Tibial nerve (tissue), 4 donors: ENCODE measurements around the gene ARHGAP26. TPM values are rescaled to one million over a fixed set of nuclear protein-coding genes. Genes with fewer than 3 reads are reported as not detected.
A peak's percentile ranks its signal among the peaks of the same experiment; 100 is the strongest.

Experiments used
- DNase-seq, 2 donors: peaks; one replicate each; pipeline ENCODE4 v3.0.0-alpha.2; 2019; ENCODE audit warnings: low spot score in 2 of 2
- H3K27ac ChIP-seq, 4 donors: fragments of 200-600 bp; sonication (generic) in 3 of 4; one replicate each; pipeline ENCODE4 v1.5.1; 2017 to 2019; ENCODE audit warnings: mild to moderate bottlenecking in 1 of 4
- H3K27me3 ChIP-seq, 2 donors: fragments of 200-600 bp; sonication (generic) in 1 of 2; one replicate each; pipeline versions ENCODE4 v1.5.1 to v1.6.0; 2017 to 2019
- H3K36me3 ChIP-seq, 3 donors: fragments of 200-600 bp; sonication (generic); one replicate each; pipeline ENCODE4 v1.5.1; 2018 to 2019
- H3K4me1 ChIP-seq, 4 donors: fragments of 200-600 bp; sonication (generic) in 3 of 4; one replicate each; pipeline ENCODE4 v1.5.1; 2017 to 2019
- H3K4me3 ChIP-seq, 4 donors: fragments of 200-600 bp; sonication (generic) in 3 of 4; one replicate each; pipeline ENCODE4 v1.5.1; 2017 to 2019; ENCODE audit warnings: mild to moderate bottlenecking in 1 of 4, moderate library complexity in 1 of 4
- H3K9me3 ChIP-seq, 4 donors: fragments of 200-600 bp; sonication (generic) in 3 of 4; one replicate each; pipeline ENCODE4 v1.5.1; 2017 to 2019
- EP300 ChIP-seq, 2 donors: sonication (generic); formaldehyde crosslinking; IDR thresholded peaks; one replicate each; pipeline ENCODE4 v1.6.1; 2017; ENCODE audit warnings: antibody characterized with exemption in 2 of 2, mild to moderate bottlenecking in 1 of 2
- POLR2A ChIP-seq, 2 donors: fragments of 450-650 bp; IDR thresholded peaks; one replicate each; pipeline ENCODE4 v1.6.1; 2017; ENCODE audit warnings: antibody characterized with exemption in 2 of 2, mild to moderate bottlenecking in 2 of 2, moderate library complexity in 2 of 2
- WGBS, 2 donors: methylation state at CpG; one replicate each; pipeline ENCODE4 v1.1.5; 2018; 5-methylcytosine and 5-hydroxymethylcytosine counted together
- total RNA-seq, 4 donors: library from RNA; depleted of rRNA; stranded (reverse); fragments of >200 nt; gene quantifications; one replicate each; pipeline ENCODE4 v1.1.0, GENCODE V29; 2016
- TF ChIP-seq, protein P1 (sequence below), 5 experiments: fragments of 200-600 bp in 3 of 5; fragments of 450-650 bp in 2 of 5; sonication (generic) in 3 of 5; IDR thresholded peaks; one replicate each; pipeline ENCODE4 v1.5.1; 2016 to 2019; ENCODE audit warnings: antibody characterized with exemption in 5 of 5, mild to moderate bottlenecking in 3 of 5, moderate library complexity in 2 of 5

ARHGAP26 gene
- total RNA-seq, 4 donors from 2014 or later: 33.7 to 77.8 (median 57.8) TPM

DNA sequence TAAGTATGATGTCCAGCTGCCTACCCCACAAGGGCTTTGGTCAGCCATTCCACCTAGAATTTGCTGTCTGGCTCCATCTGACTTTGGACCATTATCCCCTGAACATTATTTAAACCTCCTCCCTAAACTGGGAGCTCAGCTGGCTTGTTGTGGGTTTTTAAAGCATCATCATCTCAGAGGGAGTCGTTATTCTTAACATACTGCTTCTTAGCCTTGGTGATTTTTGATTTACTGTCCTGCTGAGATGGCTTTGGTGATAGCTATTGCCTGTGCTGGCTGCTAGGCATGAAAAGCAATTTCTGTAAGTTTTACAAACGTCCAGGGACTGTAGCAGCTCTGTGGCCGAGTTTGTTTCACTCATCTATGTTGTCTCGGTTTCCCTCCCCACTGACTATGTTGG, 377.2 kb downstream of the ARHGAP26 start:
- Histone ChIP-seq H3K27me3 (no peaks in the 10 kb centered on the region), H3K27ac (peak overlapping the region in 3 of 4 donors; percentile 1 to 80 (median 70)), H3K36me3 (peaks cover 0 to 33% (median 0%) of the 10 kb centered on the region in 3 donors), H3K4me3 (no peak overlapping the region), H3K4me1 (peaks cover 0 to 69% (median 15%) of the 10 kb centered on the region in 4 donors), H3K9me3 (no peaks in the 10 kb centered on the region)
- DNase-seq: no peak
- TF ChIP-seq POLR2A (IDR thresholded peaks at IDR 0.05): no peak
- TF ChIP-seq EP300 (IDR thresholded peaks at IDR 0.05): no peak
- TF ChIP-seq, protein P1, sequence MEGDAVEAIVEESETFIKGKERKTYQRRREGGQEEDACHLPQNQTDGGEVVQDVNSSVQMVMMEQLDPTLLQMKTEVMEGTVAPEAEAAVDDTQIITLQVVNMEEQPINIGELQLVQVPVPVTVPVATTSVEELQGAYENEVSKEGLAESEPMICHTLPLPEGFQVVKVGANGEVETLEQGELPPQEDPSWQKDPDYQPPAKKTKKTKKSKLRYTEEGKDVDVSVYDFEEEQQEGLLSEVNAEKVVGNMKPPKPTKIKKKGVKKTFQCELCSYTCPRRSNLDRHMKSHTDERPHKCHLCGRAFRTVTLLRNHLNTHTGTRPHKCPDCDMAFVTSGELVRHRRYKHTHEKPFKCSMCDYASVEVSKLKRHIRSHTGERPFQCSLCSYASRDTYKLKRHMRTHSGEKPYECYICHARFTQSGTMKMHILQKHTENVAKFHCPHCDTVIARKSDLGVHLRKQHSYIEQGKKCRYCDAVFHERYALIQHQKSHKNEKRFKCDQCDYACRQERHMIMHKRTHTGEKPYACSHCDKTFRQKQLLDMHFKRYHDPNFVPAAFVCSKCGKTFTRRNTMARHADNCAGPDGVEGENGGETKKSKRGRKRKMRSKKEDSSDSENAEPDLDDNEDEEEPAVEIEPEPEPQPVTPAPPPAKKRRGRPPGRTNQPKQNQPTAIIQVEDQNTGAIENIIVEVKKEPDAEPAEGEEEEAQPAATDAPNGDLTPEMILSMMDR (IDR thresholded peaks at IDR 0.05): no peak
- WGBS, 2 donors: 78 to 80% methylated on average over 4 of the region's 4 CpGs

- H3K4me1 ChIP-seq: peaks cover 0 to 69% (median 15%) of the 10 kb centered on the region in 4 donors
- WGBS, 2 donors: 31 to 47% methylated on average over 6 of the region's 6 CpGs
- no peaks in the 10 kb centered on the region for H3K27me3 ChIP-seq
- TF ChIP-seq EP300 (IDR thresholded peaks at IDR 0.05) (peak in 1 of 2 donors; percentile 82), POLR2A (IDR thresholded peaks at IDR 0.05) (no peak)
- TF ChIP-seq, protein P1 (IDR thresholded peaks at IDR 0.05): no peak
- H3K4me3 ChIP-seq: no peak overlapping the region
- DNase-seq: peak in 1 of 2 donors; percentile 26
- peaks cover 0 to 33% (median 0%) of the 10 kb centered on the region in 3 donors for H3K36me3 ChIP-seq
- peak overlapping the region in 3 of 4 donors; percentile 31 to 80 (median 70) for H3K27ac ChIP-seq
- no peaks in the 10 kb centered on the region for H3K9me3 ChIP-seq
Measured at GRCh38 chr5:143147902-143148301, 377.7 kb downstream of the ARHGAP26 start.

- Histone ChIP-seq H3K36me3 (peaks cover 0 to 33% (median 0%) of the 10 kb centered on the region in 3 donors), H3K4me1 (peaks cover 0 to 67% (median 15%) of the 10 kb centered on the region in 4 donors), H3K4me3 (no peak overlapping the region), H3K9me3 (no peaks in the 10 kb centered on the region), H3K27me3 (no peaks in the 10 kb centered on the region), H3K27ac (peak overlapping the region; percentile 31 to 80 (median 42))
- DNase-seq: peak in 1 of 2 donors; percentile 29
- 87 to 92% methylated on average over 3 of the region's 3 CpGs for WGBS, 2 donors
- TF ChIP-seq, protein P1 (IDR thresholded peaks at IDR 0.05): no peak
- TF ChIP-seq EP300 (IDR thresholded peaks at IDR 0.05) (peak in 1 of 2 donors; percentile 77), POLR2A (IDR thresholded peaks at IDR 0.05) (no peak)
Measured at GRCh38 chr5:143148771-143149170, 378.6 kb downstream of the ARHGAP26 start.

GRCh38 chr5:143149759-143150158, 379.6 kb downstream of the ARHGAP26 start:
- Histone ChIP-seq H3K9me3 (no peaks in the 10 kb centered on the region), H3K27ac (peak overlapping the region in 2 of 4 donors; percentile 32 to 80), H3K36me3 (peaks cover 0 to 33% (median 0%) of the 10 kb centered on the region in 3 donors), H3K4me1 (peaks cover 0 to 69% (median 17%) of the 10 kb centered on the region in 4 donors), H3K27me3 (no peaks in the 10 kb centered on the region), H3K4me3 (no peak overlapping the region)
- TF ChIP-seq, protein P1 (IDR thresholded peaks at IDR 0.05): no peak
- no peak for TF ChIP-seq EP300 (IDR thresholded peaks at IDR 0.05)
- no peak for TF ChIP-seq POLR2A (IDR thresholded peaks at IDR 0.05)
- DNase-seq: no peak

DNA sequence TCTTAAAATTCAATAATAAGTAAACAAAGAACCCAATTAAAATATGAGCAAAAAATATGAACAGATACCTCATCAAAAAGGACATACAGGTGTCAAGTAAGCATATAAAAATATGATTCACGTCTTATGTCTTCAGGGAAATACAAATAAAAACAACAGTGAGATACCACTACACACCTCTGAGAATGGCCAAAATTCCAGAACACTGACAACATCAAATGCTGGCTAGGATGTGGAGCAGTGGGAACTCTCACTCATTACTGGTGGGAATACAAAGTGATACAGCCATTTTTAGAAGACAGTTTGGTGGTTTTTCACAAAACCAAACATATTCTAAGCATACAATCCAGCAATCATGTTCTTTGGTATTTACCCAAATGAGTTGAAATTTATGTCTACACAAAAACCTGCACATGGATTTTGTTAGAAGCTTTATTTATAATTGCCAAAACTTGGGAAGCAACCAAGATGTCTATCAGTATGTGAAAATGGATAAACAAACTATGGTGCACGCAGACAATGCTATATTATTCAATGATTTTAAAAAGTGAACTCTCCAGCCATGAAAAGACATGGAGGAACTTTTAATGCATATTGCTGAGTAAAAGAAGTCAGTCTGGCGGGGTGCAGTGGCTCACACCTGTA, 381.0 kb downstream of the ARHGAP26 start:
- Histone ChIP-seq H3K36me3 (peaks cover 0 to 33% (median 0%) of the 10 kb centered on the region in 3 donors), H3K27ac (no peak overlapping the region), H3K4me3 (no peak overlapping the region), H3K4me1 (peaks cover 0 to 69% (median 18%) of the 10 kb centered on the region in 4 donors), H3K9me3 (no peaks in the 10 kb centered on the region), H3K27me3 (no peaks in the 10 kb centered on the region)
- WGBS, 2 donors: 86 to 91% methylated on average over 3 of the region's 3 CpGs
- TF ChIP-seq, protein P1 (IDR thresholded peaks at IDR 0.05): no peak
- no peak for TF ChIP-seq POLR2A (IDR thresholded peaks at IDR 0.05)
- no peak for TF ChIP-seq EP300 (IDR thresholded peaks at IDR 0.05)
- no peak for DNase-seq
